Body of pancreas (tissue), 4 donors: ENCODE results near the gene NRGN. TPM values are rescaled to one million over a fixed set of nuclear protein-coding genes. Genes with fewer than 3 reads are reported as not detected.

ENCODE experiments used
- ATAC-seq: fragments of 150-250 bp; one replicate; pipeline ENCODE4 v1.9.1; 2016
- DNase-seq, 4 donors: peaks; one replicate each; pipeline ENCODE4 v3.0.0-alpha.2; 2019
- H3K27ac ChIP-seq, 4 donors: fragments of 200-600 bp; sonication (generic); 1 replicate in 3 of 4; 2 replicates in 1 of 4; pipeline versions ENCODE4 v1.5.1 to v1.6.1; 2016 to 2019; ENCODE audit warnings: mild to moderate bottlenecking in 1 of 4, mixed read lengths in 1 of 4, moderate library complexity in 1 of 4
- H3K27me3 ChIP-seq, 2 donors: fragments of 200-600 bp; sonication (generic); one replicate each; pipeline ENCODE4 v1.6.0; 2016; ENCODE audit warnings: mild to moderate bottlenecking in 1 of 2
- H3K36me3 ChIP-seq, 2 donors: fragments of 200-600 bp; sonication (generic); replicated peaks in 1 of 2; 2 replicates each; pipeline ENCODE4 v1.5.1; 2016; ENCODE audit warnings: low read depth in 2 of 2; ENCODE audit not compliant: insufficient read depth in 1 of 2
- H3K4me1 ChIP-seq: fragments of 200-600 bp; sonication (generic); one replicate; pipeline ENCODE4 v1.6.0; 2016
- H3K4me3 ChIP-seq, 2 donors: fragments of 200-600 bp; sonication (generic); 1 replicate in 1 of 2; 2 replicates in 1 of 2; pipeline ENCODE4 v1.5.1; 2016 to 2019
- H3K9me3 ChIP-seq, 3 donors: fragments of 200-600 bp; sonication (generic); 1 replicate in 2 of 3; 2 replicates in 1 of 3; pipeline ENCODE4 v1.5.1; 2016
- CTCF ChIP-seq, 7 experiments: fragments of 450-650 bp in 4 of 7; fragments of 200-600 bp in 3 of 7; sonication (generic) in 3 of 7; IDR thresholded peaks; one replicate each; pipeline ENCODE4 v1.5.1; 2016 to 2019; ENCODE audit warnings: antibody characterized with exemption in 7 of 7
- POLR2A ChIP-seq, 3 donors: fragments of 450-650 bp; IDR thresholded peaks; one replicate each; pipeline ENCODE4 v1.6.1; 2016; ENCODE audit warnings: antibody characterized with exemption in 3 of 3, mild to moderate bottlenecking in 2 of 3
- WGBS, 2 donors: methylation state at CpG; one replicate each; pipeline ENCODE4 v1.1.5; 2017; 5-methylcytosine and 5-hydroxymethylcytosine counted together
- intact Hi-C: fragments of 100-400 bp; cut with DNase I; formaldehyde crosslinking; loops from one replicate; pipeline ENCODE4 v1.15.1; 2023
- total RNA-seq, 2 donors: library from RNA; depleted of rRNA; stranded (reverse); fragments of >200 nt; gene quantifications; one replicate each; pipeline ENCODE4 v1.1.0, GENCODE V29; 2016

NRGN gene
- total RNA-seq, 2 donors from 2014 or later = not detected

GRCh38 chr11:124754309-124754708 lies 14.6 kb downstream of the NRGN start:
- ATAC-seq (no peak), DNase-seq (no peak)
- peaks cover 14% of the 10 kb centered on the region for H3K4me1 ChIP-seq
- H3K27me3 ChIP-seq = no peaks in the 10 kb centered on the region
- 66 to 81% methylated on average over 4 of the region's 4 CpGs for WGBS, 2 donors
- no peak overlapping the region for H3K27ac ChIP-seq
- H3K4me3 ChIP-seq = no peak overlapping the region
- no peaks in the 10 kb centered on the region for H3K36me3 ChIP-seq
- TF ChIP-seq POLR2A (IDR thresholded peaks at IDR 0.05) = no peak
- TF ChIP-seq CTCF (IDR thresholded peaks at IDR 0.05) = no peak
- intact Hi-C loops = no loop called here
- no peaks in the 10 kb centered on the region for H3K9me3 ChIP-seq

GRCh38 chr11:124754710-124755109 lies 15.0 kb downstream of the NRGN start:
- ATAC-seq (no peak), DNase-seq (no peak)
- whole genome bisulfite sequencing, 2 donors = 76 to 79% methylated on average over 6 of the region's 6 CpGs
- no peaks in the 10 kb centered on the region for H3K36me3 ChIP-seq
- TF ChIP-seq CTCF (IDR thresholded peaks at IDR 0.05) = no peak
- TF ChIP-seq POLR2A (IDR thresholded peaks at IDR 0.05) = no peak
- H3K4me1 ChIP-seq = peaks cover 17% of the 10 kb centered on the region
- H3K27me3 ChIP-seq = no peaks in the 10 kb centered on the region
- intact Hi-C loops = no loop called here
- H3K4me3 ChIP-seq = no peak overlapping the region
- no peaks in the 10 kb centered on the region for H3K9me3 ChIP-seq
- H3K27ac ChIP-seq = no peak overlapping the region

GRCh38 chr11:124756033-124756752 lies 16.5 kb downstream of the NRGN start:
- Histone ChIP-seq H3K4me3 (no peak overlapping the region), H3K4me1 (peaks cover 22% of the 10 kb centered on the region), H3K27me3 (peaks cover 0 to 10% of the 10 kb centered on the region in 2 donors), H3K36me3 (no peaks in the 10 kb centered on the region), H3K27ac (no peak overlapping the region), H3K9me3 (no peaks in the 10 kb centered on the region)
- TF ChIP-seq CTCF (IDR thresholded peaks at IDR 0.05) (no peak), POLR2A (IDR thresholded peaks at IDR 0.05) (no peak)
- ATAC-seq (no peak), DNase-seq (no peak)
- intact Hi-C loops = no loop called here
- 38 to 51% methylated on average over 7 to 9 of the region's 9 CpGs for WGBS, 2 donors

- Histone ChIP-seq H3K36me3 (no peaks in the 10 kb centered on the region), H3K4me1 (peaks cover 27% of the 10 kb centered on the region), H3K27me3 (peaks cover 0 to 16% of the 10 kb centered on the region in 2 donors), H3K27ac (no peak overlapping the region), H3K4me3 (no peak overlapping the region), H3K9me3 (no peaks in the 10 kb centered on the region)
- 49 to 52% methylated on average over 6 of the region's 6 CpGs for WGBS, 2 donors
- DNase-seq (no peak), ATAC-seq (no peak)
- intact Hi-C loops = no loop called here
- no peak for TF ChIP-seq POLR2A (IDR thresholded peaks at IDR 0.05)
- TF ChIP-seq CTCF (IDR thresholded peaks at IDR 0.05) = no peak
Measured at GRCh38 chr11:124756753-124757227, 17.0 kb downstream of the NRGN start.

GRCh38 chr11:124757320-124757719 lies 17.6 kb downstream of the NRGN start:
- WGBS, 2 donors = 55 to 66% methylated on average over 3 of the region's 3 CpGs
- Histone ChIP-seq H3K9me3 (no peaks in the 10 kb centered on the region), H3K27ac (no peak overlapping the region), H3K4me3 (no peak overlapping the region), H3K4me1 (peaks cover 32% of the 10 kb centered on the region), H3K36me3 (no peaks in the 10 kb centered on the region), H3K27me3 (peaks cover 0 to 21% of the 10 kb centered on the region in 2 donors)
- intact Hi-C loops = no loop called here
- DNase-seq (no peak), ATAC-seq (no peak)
- TF ChIP-seq CTCF (IDR thresholded peaks at IDR 0.05) = no peak
- TF ChIP-seq POLR2A (IDR thresholded peaks at IDR 0.05) = no peak
